Ascending aorta (tissue), 2 donors: ENCODE data around the gene VSTM2B. TPM values are rescaled to one million over a fixed set of nuclear protein-coding genes. Genes with fewer than 3 reads are reported as not detected.

Experiments used
- DNase-seq, 2 donors: peaks; one replicate each; pipeline ENCODE4 v3.0.0-alpha.2; 2019; ENCODE audit warnings: low spot score in 2 of 2
- H3K27ac ChIP-seq, 2 donors: fragments of 200-600 bp; sonication (generic); one replicate each; pipeline ENCODE4 v1.5.1; 2016 to 2017; ENCODE audit warnings: mild to moderate bottlenecking in 1 of 2
- H3K27me3 ChIP-seq: fragments of 200-600 bp; sonication (generic); one replicate; pipeline ENCODE4 v1.5.1; 2017
- H3K36me3 ChIP-seq, 2 donors: fragments of 200-600 bp; sonication (generic); one replicate each; pipeline ENCODE4 v1.5.1; 2016
- H3K4me1 ChIP-seq, 2 donors: fragments of 200-600 bp; sonication (generic); one replicate each; pipeline ENCODE4 v1.5.1; 2016 to 2017; ENCODE audit warnings: mild to moderate bottlenecking in 1 of 2
- H3K4me3 ChIP-seq, 2 donors: fragments of 200-600 bp; sonication (generic); one replicate each; pipeline ENCODE4 v1.5.1; 2016 to 2017; ENCODE audit warnings: mild to moderate bottlenecking in 1 of 2
- H3K9me3 ChIP-seq, 2 donors: fragments of 200-600 bp; sonication (generic); one replicate each; pipeline ENCODE4 v1.5.1; 2016
- intact Hi-C: fragments of 100-400 bp; cut with DNase I; formaldehyde crosslinking; loops from one replicate; pipeline ENCODE4 v1.15.1; 2023
- total RNA-seq: library from RNA; depleted of rRNA; stranded (reverse); fragments of >200 nt; gene quantifications from one replicate; pipeline ENCODE4 v1.1.0, GENCODE V29; 2016
- TF ChIP-seq, protein P1 (sequence below), 3 experiments: fragments of 200-600 bp in 2 of 3; fragments of 450-650 bp in 1 of 3; sonication (generic) in 2 of 3; IDR thresholded peaks; one replicate each; pipeline ENCODE4 v1.5.1; 2016 to 2019; ENCODE audit warnings: antibody characterized with exemption in 3 of 3, mild to moderate bottlenecking in 1 of 3, moderate library complexity in 1 of 3

VSTM2B gene
- total RNA-seq, 1 donor from 2014 or later = not detected

- Histone ChIP-seq H3K27me3 (peaks cover 16% of the 10 kb centered on the region), H3K4me1 (peaks cover 0 to 6% of the 10 kb centered on the region in 2 donors), H3K36me3 (no peaks in the 10 kb centered on the region), H3K9me3 (no peaks in the 10 kb centered on the region), H3K4me3 (no peak overlapping the region), H3K27ac (no peak overlapping the region)
- TF ChIP-seq, protein P1, sequence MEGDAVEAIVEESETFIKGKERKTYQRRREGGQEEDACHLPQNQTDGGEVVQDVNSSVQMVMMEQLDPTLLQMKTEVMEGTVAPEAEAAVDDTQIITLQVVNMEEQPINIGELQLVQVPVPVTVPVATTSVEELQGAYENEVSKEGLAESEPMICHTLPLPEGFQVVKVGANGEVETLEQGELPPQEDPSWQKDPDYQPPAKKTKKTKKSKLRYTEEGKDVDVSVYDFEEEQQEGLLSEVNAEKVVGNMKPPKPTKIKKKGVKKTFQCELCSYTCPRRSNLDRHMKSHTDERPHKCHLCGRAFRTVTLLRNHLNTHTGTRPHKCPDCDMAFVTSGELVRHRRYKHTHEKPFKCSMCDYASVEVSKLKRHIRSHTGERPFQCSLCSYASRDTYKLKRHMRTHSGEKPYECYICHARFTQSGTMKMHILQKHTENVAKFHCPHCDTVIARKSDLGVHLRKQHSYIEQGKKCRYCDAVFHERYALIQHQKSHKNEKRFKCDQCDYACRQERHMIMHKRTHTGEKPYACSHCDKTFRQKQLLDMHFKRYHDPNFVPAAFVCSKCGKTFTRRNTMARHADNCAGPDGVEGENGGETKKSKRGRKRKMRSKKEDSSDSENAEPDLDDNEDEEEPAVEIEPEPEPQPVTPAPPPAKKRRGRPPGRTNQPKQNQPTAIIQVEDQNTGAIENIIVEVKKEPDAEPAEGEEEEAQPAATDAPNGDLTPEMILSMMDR (IDR thresholded peaks at IDR 0.05) = no peak
- intact Hi-C loops = no loop called here
- no peak for DNase-seq
These were observed 4.3 kb upstream of the VSTM2B start for GRCh38 chr19:29521291-29522075.

DNA sequence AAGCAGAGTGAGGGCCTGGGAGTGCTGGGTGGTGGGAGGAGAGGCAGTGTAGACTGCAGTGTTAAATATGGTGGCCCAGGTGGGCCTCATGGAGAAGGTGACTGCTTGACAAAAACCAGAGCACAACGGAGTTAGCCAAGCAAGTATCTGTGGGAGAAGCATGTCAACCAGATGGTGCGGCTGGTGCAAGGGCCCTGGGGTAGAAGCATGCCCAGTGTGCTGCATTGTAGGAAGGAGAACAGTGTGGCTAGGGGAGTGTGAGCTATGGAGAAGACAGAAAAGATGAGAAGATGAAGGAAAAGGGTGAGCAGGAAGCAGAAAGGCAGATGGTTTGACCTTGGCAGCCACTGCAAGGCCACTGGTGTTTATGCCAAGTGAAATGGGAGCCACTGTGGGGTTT is 2.2 kb upstream of the VSTM2B start:
- TF ChIP-seq, protein P1 (IDR thresholded peaks at IDR 0.05) = no peak
- Histone ChIP-seq H3K27me3 (peaks cover 24% of the 10 kb centered on the region), H3K9me3 (no peaks in the 10 kb centered on the region), H3K27ac (no peak overlapping the region), H3K36me3 (no peaks in the 10 kb centered on the region), H3K4me3 (no peak overlapping the region), H3K4me1 (peaks cover 2 to 6% of the 10 kb centered on the region in 2 donors)
- no peak for DNase-seq
- intact Hi-C loops = no loop called here

DNA sequence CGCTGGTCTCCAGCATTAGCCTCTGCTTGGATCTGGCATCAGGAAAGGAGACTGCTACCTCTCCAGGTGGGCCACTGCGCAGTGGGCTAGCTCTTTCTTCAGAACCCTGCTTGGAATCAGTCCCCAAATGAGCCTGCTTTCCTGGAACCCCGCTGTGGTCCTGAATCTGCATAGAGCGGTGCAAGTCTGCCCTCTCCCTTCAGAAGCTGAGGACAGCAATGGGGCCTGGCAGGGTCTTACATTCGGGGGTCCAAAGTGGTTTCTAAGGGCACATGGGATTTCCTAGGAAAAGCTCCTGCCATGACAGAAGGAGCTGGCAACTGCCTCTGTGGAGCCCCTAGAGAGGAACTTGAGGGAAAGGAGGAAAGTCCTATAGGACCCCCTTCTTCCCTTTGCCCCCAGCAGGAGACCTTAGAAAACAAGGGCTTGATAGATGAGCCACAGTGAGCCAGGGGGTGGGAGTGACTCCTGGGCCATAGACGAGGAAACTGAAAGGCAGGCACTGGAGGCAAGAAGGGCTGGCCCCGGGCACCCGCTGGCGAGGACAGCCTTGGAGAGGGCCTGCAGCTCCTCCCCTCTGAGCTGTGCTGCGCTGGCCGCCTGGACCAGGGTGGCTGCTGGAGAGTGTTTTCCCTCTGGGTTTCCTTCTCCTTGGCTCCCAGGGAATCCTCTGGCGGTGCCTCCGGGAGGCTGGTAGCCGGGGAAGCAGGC is 1.4 kb upstream of the VSTM2B start:
- Histone ChIP-seq H3K4me3 (no peak overlapping the region), H3K27ac (no peak overlapping the region), H3K9me3 (no peaks in the 10 kb centered on the region), H3K27me3 (peaks cover 31% of the 10 kb centered on the region), H3K36me3 (no peaks in the 10 kb centered on the region), H3K4me1 (peaks cover 3 to 6% of the 10 kb centered on the region in 2 donors)
- intact Hi-C loops = no loop called here
- DNase-seq = no peak
- TF ChIP-seq, protein P1 (IDR thresholded peaks at IDR 0.05) = no peak

DNA sequence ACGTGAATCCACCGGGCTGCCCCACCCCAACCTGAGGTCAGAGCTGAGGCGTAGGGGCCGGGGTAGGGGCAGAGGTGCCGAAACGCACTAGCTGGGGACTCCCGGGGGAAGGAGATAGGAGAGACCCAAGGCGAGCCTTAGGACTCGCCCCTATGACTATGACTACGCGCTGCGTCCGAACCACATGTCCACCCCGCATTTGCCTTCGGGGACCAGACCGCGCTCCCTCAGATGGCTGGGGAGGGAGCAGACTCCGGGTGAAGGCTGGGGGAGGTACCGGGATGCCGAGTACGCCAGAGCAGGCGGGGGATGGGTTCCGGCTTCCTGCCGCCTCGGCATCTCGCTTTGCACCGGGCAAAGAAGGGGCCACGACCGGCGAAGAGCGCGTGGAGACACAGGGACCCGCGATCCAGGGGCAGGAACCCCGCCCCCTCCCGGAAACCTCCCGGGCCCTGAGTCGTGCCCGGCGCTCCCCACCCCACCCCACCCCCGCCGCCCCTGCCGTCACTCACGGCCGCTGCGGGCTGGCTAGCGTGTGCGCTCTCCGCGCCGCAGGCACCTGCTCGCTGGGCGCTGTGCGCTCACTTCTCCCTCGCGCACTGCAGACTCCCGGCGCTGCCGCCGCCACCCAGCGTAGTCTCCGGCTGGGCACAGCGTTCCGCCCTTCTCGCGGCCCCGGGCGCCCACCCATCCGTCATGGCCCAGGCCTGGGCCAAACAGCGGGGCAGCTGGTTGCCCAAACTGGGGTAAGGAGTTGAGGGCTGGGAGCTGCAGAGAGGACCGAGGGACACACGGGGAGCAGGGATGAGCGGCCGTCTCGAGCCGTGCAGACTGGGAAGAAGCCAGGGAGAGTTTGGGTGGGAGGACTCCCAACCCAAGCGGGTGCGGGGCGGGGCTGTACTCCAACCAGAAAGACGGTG is 622 bp upstream of the VSTM2B start:
- Histone ChIP-seq H3K27ac (no peak overlapping the region), H3K27me3 (peaks cover 39% of the 10 kb centered on the region), H3K4me3 (no peak overlapping the region), H3K4me1 (peaks cover 3 to 6% of the 10 kb centered on the region in 2 donors), H3K36me3 (no peaks in the 10 kb centered on the region), H3K9me3 (no peaks in the 10 kb centered on the region)
- TF ChIP-seq, protein P1 (IDR thresholded peaks at IDR 0.05) = no peak
- DNase-seq = no peak
- intact Hi-C loops = no loop called here

DNA sequence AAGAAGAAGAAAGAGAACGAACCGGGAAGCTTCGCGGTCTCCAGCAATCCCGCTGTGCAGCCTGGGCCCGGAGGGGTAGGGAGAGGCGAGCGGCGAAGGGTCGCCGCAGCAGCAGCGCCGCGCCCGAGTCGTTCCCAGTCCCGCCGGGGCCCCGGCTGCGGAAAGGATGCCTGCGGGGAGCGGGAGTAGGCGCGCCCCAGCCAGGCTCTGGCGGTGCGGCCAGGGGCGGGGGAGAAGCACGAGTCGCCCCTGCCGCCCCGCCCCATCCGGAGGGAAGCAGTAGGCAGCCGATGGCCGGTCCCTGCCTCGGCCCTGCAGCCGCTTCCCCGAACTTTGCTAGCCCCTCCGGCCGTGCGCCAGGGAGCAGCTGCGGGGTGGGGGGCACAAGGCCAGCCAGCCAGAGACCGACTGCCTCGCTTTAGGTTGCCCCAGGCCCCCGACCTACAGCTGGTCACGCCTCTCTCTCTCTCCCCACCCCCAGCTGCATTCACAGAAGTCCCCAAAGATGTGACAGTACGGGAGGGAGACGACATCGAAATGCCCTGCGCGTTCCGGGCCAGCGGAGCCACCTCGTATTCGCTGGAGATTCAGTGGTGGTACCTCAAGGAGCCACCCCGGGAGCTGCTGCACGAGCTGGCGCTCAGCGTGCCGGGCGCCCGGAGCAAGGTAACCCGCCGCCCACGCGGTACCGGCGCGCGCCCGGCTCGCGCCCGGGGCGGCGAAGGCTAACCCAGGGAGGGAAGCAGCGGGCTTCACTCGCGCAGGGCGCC is 1.1 kb downstream of the VSTM2B start:
- TF ChIP-seq, protein P1 (IDR thresholded peaks at IDR 0.05) = no peak
- no peak overlapping the region for H3K27ac ChIP-seq
- peak overlapping the region; percentile 5 to 51 for H3K4me3 ChIP-seq
- H3K4me1 ChIP-seq = peaks cover 3 to 6% of the 10 kb centered on the region in 2 donors
- DNase-seq = no peak
- H3K27me3 ChIP-seq = peaks cover 41% of the 10 kb centered on the region
- intact Hi-C loops = no loop called here
- no peaks in the 10 kb centered on the region for H3K9me3 ChIP-seq
- no peaks in the 10 kb centered on the region for H3K36me3 ChIP-seq
